Right ventricle myocardium superior (tissue), 1 donor: ENCODE results near the gene LECT2. TPM values are rescaled to one million over a fixed set of nuclear protein-coding genes. Genes with fewer than 3 reads are reported as not detected.

ENCODE experiments used
- ATAC-seq: fragments of 200-7000 bp; cut with Tn5 transposase; one replicate; pipeline ENCODE4 v1.9.1; 2020; ENCODE audit warnings: mild to moderate bottlenecking; ENCODE audit not compliant: poor library complexity
- DNase-seq: peaks from one replicate; pipeline ENCODE4 v3.0.0-alpha.2; 2020
- intact Hi-C: fragments of 100-400 bp; cut with DNase I; formaldehyde crosslinking; loops from one replicate; pipeline ENCODE4 v1.11.2; 2022
- long read RNA-seq: library from polyadenylated mRNA; unstranded; transcript quantifications from one replicate; pipeline ENCODE4 v2.0.0, GENCODE V29; 2021
- total RNA-seq: library from RNA; stranded (reverse); fragmentation: NEBNext Ultra II Directional; extraction: Animal tissue kit (Norgen Biotek cat#: 25700); gene quantifications from one replicate; pipeline ENCODE4 v1.2.1, GENCODE V29; 2021
- donor health status: DM: no; HTN: yes; CAD: no; lungs with severe emphysema.

Gene LECT2
- total RNA-seq, result not detected
- long read RNA-seq, result 0 reads

- intact Hi-C loops, result no loop called here
- no peak for DNase-seq
- ATAC-seq, result no peak
Measured at GRCh38 chr5:135954899-135955298, at the start of gene LECT2. LECT2 (minus strand) TSS chr5:135954983; CDS start chr5:135954833, 150 bp downstream.

- intact Hi-C loops, result no loop called here
- DNase-seq (no peak), ATAC-seq (no peak)
Measured at GRCh38 chr5:136004436-136004835, 49.7 kb upstream of the LECT2 start.

- DNase-seq (peak; percentile 51), ATAC-seq (peak; percentile 68)
Measured at GRCh38 chr5:136001466-136001981, 46.7 kb upstream of the LECT2 start.

GRCh38 chr5:136000932-136001331, 46.1 kb upstream of the LECT2 start:
- ATAC-seq (peak; percentile 53), DNase-seq (no peak)
- intact Hi-C loops, result no loop called here

More at GRCh38 chr5:136001466-136001981, 46.7 kb upstream of the LECT2 start:
- intact Hi-C loops, result no loop called here

- ATAC-seq (no peak), DNase-seq (no peak)
- intact Hi-C loops, result no loop called here
Measured at GRCh38 chr5:136000147-136000546, 45.4 kb upstream of the LECT2 start.

- peak; percentile 66 for ATAC-seq
- no peak for DNase-seq
- intact Hi-C loops, result no loop called here
Measured at GRCh38 chr5:135999406-136000139, 44.8 kb upstream of the LECT2 start.

GRCh38 chr5:135998889-135999288, 44.1 kb upstream of the LECT2 start:
- DNase-seq (no peak), ATAC-seq (no peak)
- intact Hi-C loops, result no loop called here

- DNase-seq, result no peak
- no peak for ATAC-seq
- intact Hi-C loops, result no loop called here
Measured at GRCh38 chr5:135997673-135998335, 43.0 kb upstream of the LECT2 start.

- DNase-seq, result no peak
- ATAC-seq, result no peak
- intact Hi-C loops, result no loop called here
Measured at GRCh38 chr5:135996611-135997010, 41.8 kb upstream of the LECT2 start.

GRCh38 chr5:135995976-135996375, 41.2 kb upstream of the LECT2 start:
- no peak for ATAC-seq
- DNase-seq, result no peak
- intact Hi-C loops, result no loop called here

GRCh38 chr5:135993880-135994636, 39.3 kb upstream of the LECT2 start:
- peak; percentile 46 for ATAC-seq
- no peak for DNase-seq
- intact Hi-C loops, result no loop called here

GRCh38 chr5:135993335-135993879, 38.6 kb upstream of the LECT2 start:
- intact Hi-C loops, result no loop called here
- no peak for ATAC-seq

GRCh38 chr5:135991429-135991828, 36.6 kb upstream of the LECT2 start:
- intact Hi-C loops, result no loop called here
- DNase-seq (no peak), ATAC-seq (no peak)

More at GRCh38 chr5:135993335-135993879, 38.6 kb upstream of the LECT2 start:
- no peak for DNase-seq

- DNase-seq (peak; percentile 52), ATAC-seq (peak; percentile 47)
- intact Hi-C loops, result no loop called here
Measured at GRCh38 chr5:135990528-135991255, 35.9 kb upstream of the LECT2 start.

GRCh38 chr5:135989686-135990085, 34.9 kb upstream of the LECT2 start:
- DNase-seq (no peak), ATAC-seq (no peak)
- intact Hi-C loops, result no loop called here

GRCh38 chr5:135988546-135988945, 33.8 kb upstream of the LECT2 start:
- ATAC-seq (no peak), DNase-seq (no peak)
- intact Hi-C loops, result no loop called here

- no peak for DNase-seq
- intact Hi-C loops, result no loop called here
- peak; percentile 48 for ATAC-seq
Measured at GRCh38 chr5:135986891-135987401, 32.2 kb upstream of the LECT2 start.

- intact Hi-C loops, result no loop called here
- DNase-seq (no peak), ATAC-seq (no peak)
Measured at GRCh38 chr5:135986401-135986800, 31.6 kb upstream of the LECT2 start.
